Spleen (tissue), 11 donors: ENCODE results near the gene KCNH5. TPM values are rescaled to one million over a fixed set of nuclear protein-coding genes. Genes with fewer than 3 reads are reported as not detected.

ENCODE experiments used
- DNase-seq: peaks from one replicate; pipeline ENCODE4 v3.0.0-alpha.2; 2020
- H3K27ac ChIP-seq, 8 donors: fragments of 200-600 bp; sonication (generic) in 7 of 8; 1 replicate in 4 of 8; 2 replicates in 4 of 8; pipeline versions ENCODE4 v1.5.0 to v1.8.0; 2016 to 2021; ENCODE audit warnings: inconsistent platforms in 4 of 8, mild to moderate bottlenecking in 4 of 8, moderate library complexity in 1 of 8
- H3K27me3 ChIP-seq, 7 donors: fragments of 200-600 bp; sonication (generic) in 6 of 7; replicated peaks in 1 of 7; 1 replicate in 4 of 7; 2 replicates in 3 of 7; pipeline versions ENCODE4 v1.5.0 to v1.8.0; 2016 to 2021; ENCODE audit warnings: inconsistent platforms in 3 of 7, mild to moderate bottlenecking in 1 of 7
- H3K36me3 ChIP-seq, 6 donors: fragments of 200-600 bp; sonication (generic) in 5 of 6; 1 replicate in 4 of 6; 2 replicates in 2 of 6; pipeline versions ENCODE4 v1.5.0 to v1.8.0; 2016 to 2021; ENCODE audit warnings: inconsistent platforms in 2 of 6
- H3K4me1 ChIP-seq, 6 donors: fragments of 200-600 bp; sonication (generic) in 5 of 6; 1 replicate in 3 of 6; 2 replicates in 3 of 6; pipeline versions ENCODE4 v1.5.0 to v1.8.0; 2016 to 2021; ENCODE audit warnings: inconsistent platforms in 3 of 6
- H3K4me3 ChIP-seq, 8 donors: fragments of 200-600 bp; sonication (generic) in 7 of 8; 1 replicate in 4 of 8; 2 replicates in 4 of 8; pipeline versions ENCODE4 v1.5.0 to v1.8.0; 2016 to 2021; ENCODE audit warnings: inconsistent platforms in 4 of 8, mild to moderate bottlenecking in 4 of 8, moderate library complexity in 2 of 8
- H3K9me3 ChIP-seq, 8 donors: fragments of 200-600 bp; sonication (generic) in 7 of 8; 1 replicate in 4 of 8; 2 replicates in 4 of 8; pipeline versions ENCODE4 v1.5.0 to v1.8.0; 2016 to 2021; ENCODE audit warnings: inconsistent platforms in 4 of 8
- POLR2A ChIP-seq, 3 donors: fragments of 450-650 bp; IDR thresholded peaks; one replicate each; pipeline ENCODE4 v1.5.1; 2017; ENCODE audit warnings: antibody characterized with exemption in 3 of 3, mild to moderate bottlenecking in 1 of 3
- POLR2AphosphoS5 ChIP-seq, 3 donors: sonication (generic); formaldehyde crosslinking; IDR thresholded peaks; one replicate each; pipeline ENCODE4 v1.5.1; 2017; ENCODE audit warnings: antibody characterized with exemption in 3 of 3
- WGBS, 5 donors: extraction: QIAGEN DNeasy Blood & Tissue Kit in 3 of 5; methylation state at CpG; one replicate each; pipeline versions ENCODE4 v1.1.5 to v1.1.7; 2013 to 2018; 5-methylcytosine and 5-hydroxymethylcytosine counted together
- intact Hi-C: fragments of 100-400 bp; cut with DNase I; formaldehyde crosslinking; loops from one replicate; pipeline ENCODE4 v1.15.0; 2023; ENCODE audit warnings: low total_unique reads
- polyA plus RNA-seq, 3 donors: library from polyadenylated mRNA; stranded (reverse); fragments of 200-250 nt; gene quantifications; one replicate each; pipeline ENCODE4 v1.2.1, GENCODE V29; 2013
- total RNA-seq, 7 donors: library from RNA; depleted of rRNA in 3 of 7; stranded (reverse); fragments of >200 nt in 3 of 7; fragmentation: NEBNext Ultra II Directional in 4 of 7; extraction: Animal tissue kit (Norgen Biotek cat#: 25700) in 4 of 7; gene quantifications; one replicate each; pipeline versions ENCODE4 v1.1.0 to v1.2.1, GENCODE V29; 2016 to 2021
- TF ChIP-seq, protein P1 (sequence below), 11 experiments: fragments of 200-600 bp in 7 of 11; fragments of 450-650 bp in 4 of 11; sonication (generic) in 4 of 11; IDR thresholded peaks in 8 of 11; conservative IDR thresholded peaks in 3 of 11; 1 replicate in 7 of 11; 2 replicates in 4 of 11; pipeline versions ENCODE4 v1.4.0 to v1.8.0; 2016 to 2021; ENCODE audit warnings: antibody characterized with exemption in 11 of 11, inconsistent platforms in 4 of 11, mild to moderate bottlenecking in 1 of 11
- donor health status: healthy with polysubstance abuse.
- donor health status: DM: no; HTN: no; CAD: no; lungs with moderate emphysema.
- donor health status: DM: no; HTN: no; CAD: no.
- donor health status: Bipolar disorder and iron deficiency.
- donor health status: healthy.
- donor health status: DM: no; HTN: no; CAD: no.
- donor health status: DM: yes; HTN: yes; CAD: no.

Gene KCNH5
- total and polyA plus RNA-seq, 10 donors, result 0.02 to 0.03 (median 0.03) TPM; not detected in 6

DNA sequence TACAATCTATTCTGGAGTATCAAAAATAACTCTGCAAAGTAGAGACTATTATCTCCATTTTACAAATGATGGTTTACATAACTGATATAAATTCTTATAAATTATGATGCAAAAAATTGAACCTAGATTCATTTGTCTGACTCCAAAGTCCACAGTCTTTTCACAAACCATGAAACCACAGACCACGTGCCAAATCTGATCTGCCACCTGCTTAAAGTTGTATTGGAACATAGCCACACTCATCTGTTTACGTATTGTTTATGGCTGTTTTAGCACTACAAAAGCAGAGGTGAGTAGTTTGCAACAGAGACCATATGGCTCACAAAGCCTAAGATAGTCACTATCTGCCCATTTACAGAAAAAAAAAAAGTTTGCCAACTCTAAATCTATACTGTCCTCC lies 105.3 kb downstream of the KCNH5 start:
- Histone ChIP-seq H3K27ac (no peak overlapping the region), H3K27me3 (no peaks in the 10 kb centered on the region), H3K36me3 (no peaks in the 10 kb centered on the region), H3K4me1 (no peaks in the 10 kb centered on the region), H3K9me3 (no peaks in the 10 kb centered on the region), H3K4me3 (no peak overlapping the region)
- WGBS, 5 donors, result 32 to 49% (median 40%) methylated on average over 2 of the region's 2 CpGs
- intact Hi-C loops, result no loop called here
- TF ChIP-seq, protein P1, sequence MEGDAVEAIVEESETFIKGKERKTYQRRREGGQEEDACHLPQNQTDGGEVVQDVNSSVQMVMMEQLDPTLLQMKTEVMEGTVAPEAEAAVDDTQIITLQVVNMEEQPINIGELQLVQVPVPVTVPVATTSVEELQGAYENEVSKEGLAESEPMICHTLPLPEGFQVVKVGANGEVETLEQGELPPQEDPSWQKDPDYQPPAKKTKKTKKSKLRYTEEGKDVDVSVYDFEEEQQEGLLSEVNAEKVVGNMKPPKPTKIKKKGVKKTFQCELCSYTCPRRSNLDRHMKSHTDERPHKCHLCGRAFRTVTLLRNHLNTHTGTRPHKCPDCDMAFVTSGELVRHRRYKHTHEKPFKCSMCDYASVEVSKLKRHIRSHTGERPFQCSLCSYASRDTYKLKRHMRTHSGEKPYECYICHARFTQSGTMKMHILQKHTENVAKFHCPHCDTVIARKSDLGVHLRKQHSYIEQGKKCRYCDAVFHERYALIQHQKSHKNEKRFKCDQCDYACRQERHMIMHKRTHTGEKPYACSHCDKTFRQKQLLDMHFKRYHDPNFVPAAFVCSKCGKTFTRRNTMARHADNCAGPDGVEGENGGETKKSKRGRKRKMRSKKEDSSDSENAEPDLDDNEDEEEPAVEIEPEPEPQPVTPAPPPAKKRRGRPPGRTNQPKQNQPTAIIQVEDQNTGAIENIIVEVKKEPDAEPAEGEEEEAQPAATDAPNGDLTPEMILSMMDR (IDR thresholded peaks at IDR 0.05 in 8 of 11, conservative IDR thresholded peaks at IDR 0.05 in 3 of 11), result no peak
- TF ChIP-seq POLR2AphosphoS5 (IDR thresholded peaks at IDR 0.05), result no peak
- DNase-seq, result no peak

DNA sequence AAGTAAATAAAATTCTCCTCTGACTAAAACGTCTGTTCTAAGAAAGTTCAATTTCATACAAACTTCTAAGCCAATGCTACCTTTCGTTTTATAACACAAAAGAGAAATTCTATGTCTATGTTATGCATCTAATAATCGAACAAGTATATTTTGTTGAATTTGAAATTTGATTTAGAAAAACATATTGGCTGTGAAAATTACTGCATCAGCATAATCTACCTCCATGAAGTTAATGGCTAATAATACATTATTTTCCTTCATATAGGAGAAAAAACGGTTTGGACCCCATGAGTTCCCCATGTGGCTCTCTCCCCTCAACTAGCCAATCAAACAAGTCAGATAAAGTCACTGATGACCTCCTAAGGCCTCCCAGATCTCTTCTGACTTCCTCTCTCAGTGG lies 106.5 kb downstream of the KCNH5 start:
- H3K4me3 ChIP-seq, result no peak overlapping the region
- no peak for DNase-seq
- TF ChIP-seq POLR2AphosphoS5 (IDR thresholded peaks at IDR 0.05), result no peak
- no peak for TF ChIP-seq POLR2A (IDR thresholded peaks at IDR 0.05)
- TF ChIP-seq, protein P1 (IDR thresholded peaks at IDR 0.05 in 8 of 11, conservative IDR thresholded peaks at IDR 0.05 in 3 of 11), result no peak
- H3K27me3 ChIP-seq, result no peaks in the 10 kb centered on the region
- WGBS, 5 donors, result 63 to 80% (median 70%) methylated on average over 4 of the region's 4 CpGs
- H3K36me3 ChIP-seq, result no peaks in the 10 kb centered on the region
- intact Hi-C loops, result no loop called here
- no peaks in the 10 kb centered on the region for H3K4me1 ChIP-seq
- H3K9me3 ChIP-seq, result no peaks in the 10 kb centered on the region
- no peak overlapping the region for H3K27ac ChIP-seq

DNA sequence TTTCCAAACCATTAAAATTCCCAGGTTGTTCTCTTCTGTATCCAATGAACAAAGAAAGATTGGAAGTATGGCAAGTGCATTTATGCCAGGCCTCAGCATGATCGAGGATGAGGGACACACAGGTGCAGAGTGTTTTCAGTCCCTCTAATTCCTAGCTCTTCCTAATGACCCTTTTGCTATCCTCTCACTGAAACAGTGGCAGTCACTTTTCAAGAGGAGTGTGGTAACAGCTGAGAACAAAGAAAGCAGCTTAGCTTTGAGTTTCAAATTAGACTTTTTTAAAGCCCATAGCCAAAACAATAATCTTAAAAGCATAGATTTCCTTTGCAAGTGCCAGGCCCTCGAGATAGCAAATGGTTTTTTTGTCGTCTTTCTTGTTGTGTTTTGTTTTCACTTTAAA lies 110.8 kb downstream of the KCNH5 start:
- WGBS, 5 donors, result 55 to 67% (median 61%) methylated on average over 3 of the region's 3 CpGs
- no peaks in the 10 kb centered on the region for H3K4me1 ChIP-seq
- TF ChIP-seq, protein P1 (IDR thresholded peaks at IDR 0.05 in 8 of 11, conservative IDR thresholded peaks at IDR 0.05 in 3 of 11), result no peak
- no peak for TF ChIP-seq POLR2AphosphoS5 (IDR thresholded peaks at IDR 0.05)
- no peak for TF ChIP-seq POLR2A (IDR thresholded peaks at IDR 0.05)

DNA sequence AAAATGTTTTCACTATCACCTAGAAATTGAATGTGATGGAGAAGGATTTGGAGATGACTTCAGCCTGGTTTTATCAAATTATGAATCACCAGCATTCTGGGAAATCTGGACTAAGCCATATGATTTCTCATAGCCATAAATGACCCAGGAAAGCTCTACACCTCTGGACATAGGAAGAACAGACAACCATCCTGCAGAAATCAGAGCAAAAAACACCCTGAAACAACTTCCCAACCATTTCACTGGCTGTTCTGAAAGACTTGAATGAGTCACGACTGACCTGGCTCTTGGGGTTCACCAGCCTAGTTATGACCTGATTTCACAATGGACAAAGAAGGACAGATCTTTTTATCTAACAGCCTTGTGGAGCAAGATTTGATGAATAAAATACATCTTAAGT lies 123.8 kb downstream of the KCNH5 start:
- H3K4me1 ChIP-seq, result no peaks in the 10 kb centered on the region
- H3K27ac ChIP-seq, result no peak overlapping the region
- H3K27me3 ChIP-seq, result peaks cover 0 to 7% (median 0%) of the 10 kb centered on the region in 7 donors
- no peaks in the 10 kb centered on the region for H3K36me3 ChIP-seq
- DNase-seq, result no peak
- 57 to 92% (median 73%) methylated on average over 1 of the region's 1 CpG for WGBS, 5 donors
- intact Hi-C loops, result no loop called here
- TF ChIP-seq POLR2A (IDR thresholded peaks at IDR 0.05), result no peak
- TF ChIP-seq POLR2AphosphoS5 (IDR thresholded peaks at IDR 0.05), result no peak
- TF ChIP-seq, protein P1 (IDR thresholded peaks at IDR 0.05 in 8 of 11, conservative IDR thresholded peaks at IDR 0.05 in 3 of 11), result no peak
- H3K9me3 ChIP-seq, result no peaks in the 10 kb centered on the region
- no peak overlapping the region for H3K4me3 ChIP-seq

More for the DNA sequence above, 110.8 kb downstream of the KCNH5 start:
- Histone ChIP-seq H3K4me3 (no peak overlapping the region), H3K27me3 (no peaks in the 10 kb centered on the region), H3K36me3 (no peaks in the 10 kb centered on the region), H3K9me3 (no peaks in the 10 kb centered on the region), H3K27ac (no peak overlapping the region)
- intact Hi-C loops, result no loop called here
- DNase-seq, result no peak
